Thyroid gland (tissue), 4 donors: ENCODE measurements around the gene SNX21.

Experiments
- POLR2A ChIP-seq, 2 donors: fragments of 450-650 bp; IDR thresholded peaks; one replicate each; pipeline ENCODE4 v1.6.1; 2017; ENCODE audit warnings: antibody characterized with exemption in 2 of 2, mild to moderate bottlenecking in 2 of 2, moderate library complexity in 1 of 2
- TF ChIP-seq, protein P1 (sequence below), 6 experiments: fragments of 200-600 bp in 3 of 6; fragments of 450-650 bp in 3 of 6; sonication (generic) in 3 of 6; IDR thresholded peaks; one replicate each; pipeline ENCODE4 v1.5.1; 2016 to 2019; ENCODE audit warnings: antibody characterized with exemption in 6 of 6, mild to moderate bottlenecking in 2 of 6, inconsistent platforms in 1 of 6, moderate library complexity in 1 of 6

DNA sequence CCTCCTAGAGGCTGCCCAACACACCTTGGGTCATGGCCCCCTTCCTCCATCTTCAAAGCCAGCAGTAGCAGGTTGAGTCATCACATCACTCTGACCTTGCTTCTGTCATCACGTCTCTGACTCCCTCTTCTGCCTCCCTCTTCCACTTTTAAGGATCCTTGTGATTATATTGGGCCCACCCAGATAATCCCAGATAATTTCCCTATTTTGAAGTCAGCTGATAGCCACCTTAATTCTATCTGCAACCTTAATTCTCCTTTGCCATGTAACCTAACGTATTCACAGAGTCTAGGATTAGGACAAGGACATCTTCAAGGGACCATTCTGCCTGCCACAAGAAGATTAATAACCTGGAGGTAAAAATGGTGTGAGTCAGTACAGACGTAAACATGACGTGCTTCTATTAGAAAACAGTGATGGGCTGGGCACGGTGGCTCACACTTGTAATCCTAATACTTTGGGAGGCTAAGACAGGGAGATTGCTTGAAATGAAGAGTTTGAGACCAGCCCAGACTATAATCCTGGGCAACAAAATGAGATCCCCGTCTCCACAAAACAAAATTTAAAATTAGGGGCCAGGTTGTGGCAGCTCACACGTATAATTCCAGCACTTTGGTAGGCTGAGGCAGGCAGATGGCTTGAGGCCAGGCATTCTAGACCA, 27.1 kb downstream of the SNX21 start:
- TF ChIP-seq POLR2A (IDR thresholded peaks at IDR 0.05): no peak
- TF ChIP-seq, protein P1, sequence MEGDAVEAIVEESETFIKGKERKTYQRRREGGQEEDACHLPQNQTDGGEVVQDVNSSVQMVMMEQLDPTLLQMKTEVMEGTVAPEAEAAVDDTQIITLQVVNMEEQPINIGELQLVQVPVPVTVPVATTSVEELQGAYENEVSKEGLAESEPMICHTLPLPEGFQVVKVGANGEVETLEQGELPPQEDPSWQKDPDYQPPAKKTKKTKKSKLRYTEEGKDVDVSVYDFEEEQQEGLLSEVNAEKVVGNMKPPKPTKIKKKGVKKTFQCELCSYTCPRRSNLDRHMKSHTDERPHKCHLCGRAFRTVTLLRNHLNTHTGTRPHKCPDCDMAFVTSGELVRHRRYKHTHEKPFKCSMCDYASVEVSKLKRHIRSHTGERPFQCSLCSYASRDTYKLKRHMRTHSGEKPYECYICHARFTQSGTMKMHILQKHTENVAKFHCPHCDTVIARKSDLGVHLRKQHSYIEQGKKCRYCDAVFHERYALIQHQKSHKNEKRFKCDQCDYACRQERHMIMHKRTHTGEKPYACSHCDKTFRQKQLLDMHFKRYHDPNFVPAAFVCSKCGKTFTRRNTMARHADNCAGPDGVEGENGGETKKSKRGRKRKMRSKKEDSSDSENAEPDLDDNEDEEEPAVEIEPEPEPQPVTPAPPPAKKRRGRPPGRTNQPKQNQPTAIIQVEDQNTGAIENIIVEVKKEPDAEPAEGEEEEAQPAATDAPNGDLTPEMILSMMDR (IDR thresholded peaks at IDR 0.05): no peak
